ENCODE results near the gene C1orf94.

- TF ChIP-seq, protein P1, sequence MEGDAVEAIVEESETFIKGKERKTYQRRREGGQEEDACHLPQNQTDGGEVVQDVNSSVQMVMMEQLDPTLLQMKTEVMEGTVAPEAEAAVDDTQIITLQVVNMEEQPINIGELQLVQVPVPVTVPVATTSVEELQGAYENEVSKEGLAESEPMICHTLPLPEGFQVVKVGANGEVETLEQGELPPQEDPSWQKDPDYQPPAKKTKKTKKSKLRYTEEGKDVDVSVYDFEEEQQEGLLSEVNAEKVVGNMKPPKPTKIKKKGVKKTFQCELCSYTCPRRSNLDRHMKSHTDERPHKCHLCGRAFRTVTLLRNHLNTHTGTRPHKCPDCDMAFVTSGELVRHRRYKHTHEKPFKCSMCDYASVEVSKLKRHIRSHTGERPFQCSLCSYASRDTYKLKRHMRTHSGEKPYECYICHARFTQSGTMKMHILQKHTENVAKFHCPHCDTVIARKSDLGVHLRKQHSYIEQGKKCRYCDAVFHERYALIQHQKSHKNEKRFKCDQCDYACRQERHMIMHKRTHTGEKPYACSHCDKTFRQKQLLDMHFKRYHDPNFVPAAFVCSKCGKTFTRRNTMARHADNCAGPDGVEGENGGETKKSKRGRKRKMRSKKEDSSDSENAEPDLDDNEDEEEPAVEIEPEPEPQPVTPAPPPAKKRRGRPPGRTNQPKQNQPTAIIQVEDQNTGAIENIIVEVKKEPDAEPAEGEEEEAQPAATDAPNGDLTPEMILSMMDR (IDR thresholded peaks at IDR 0.05): no peak
- TF ChIP-seq POLR2A (IDR thresholded peaks at IDR 0.05) (no peak), POLR2AphosphoS5 (IDR thresholded peaks at IDR 0.05) (no peak), EP300 (IDR thresholded peaks at IDR 0.05; ENCODE audit: low read depth) (no peak)
Measured at GRCh38 chr1:34188985-34189384, 12.3 kb downstream of the C1orf94 start.

All from transverse colon (tissue), 4 donors.